ENCODE results near the gene HBD. TPM values are rescaled to one million over a fixed set of nuclear protein-coding genes. Genes with fewer than 3 reads are reported as not detected.
A peak's percentile ranks its signal among the peaks of the same experiment; 100 is the strongest.

The HBD gene
- total and polyA plus RNA-seq, 2 donors (not counting 1 experiment from before 2014, with no cell fraction given), result 5.9 to 53.4 TPM

GRCh38 chr11:5247472-5248192 lies 13.3 kb upstream of the HBD start:
- H3K9ac ChIP-seq (ENCODE audit: insufficient read depth, low read length), result no peak overlapping the region
- no peak overlapping the region for H3K27ac ChIP-seq (ENCODE audit: insufficient read depth, low read length)
- no peaks in the 10 kb centered on the region for H3K4me1 ChIP-seq (ENCODE audit: control insufficient read depth, extremely low read depth, insufficient read depth, low read length)
- no peaks in the 10 kb centered on the region for H3K9me3 ChIP-seq (ENCODE audit: control insufficient read depth, insufficient read depth, low read depth, low read length)
- no peak overlapping the region for H2AFZ ChIP-seq (ENCODE audit: low read length)
- TF ChIP-seq CTCF (conservative IDR thresholded peaks at IDR 0.05 in 1 of 2, IDR thresholded peaks at IDR 0.05 in 1 of 2; ENCODE audit: low read depth in 1 of 2, low read length in 2 of 2), result no peak
- H3K79me2 ChIP-seq (ENCODE audit: control insufficient read depth, insufficient read depth, low read length), result no peaks in the 10 kb centered on the region
- no peaks in the 10 kb centered on the region for H4K20me1 ChIP-seq (ENCODE audit: control insufficient read depth, extremely low read depth, insufficient read depth, low read length)
- H3K36me3 ChIP-seq (ENCODE audit: control insufficient read depth, insufficient read depth, low read length), result no peaks in the 10 kb centered on the region
- peak in 1 of 2 donors; percentile 6 for DNase-seq (ENCODE audit: low read depth in 2 of 2)
- H3K4me3 ChIP-seq (replicated peaks in 1 of 4; ENCODE audit: control extremely low read depth in 1 of 4, insufficient read depth in 1 of 4, low read depth in 3 of 4, low read length in 4 of 4), result no peak overlapping the region
- no peaks in the 10 kb centered on the region for H3K27me3 ChIP-seq (ENCODE audit: control insufficient read depth, insufficient read depth, low read length)
- no peak overlapping the region for H3K4me2 ChIP-seq (ENCODE audit: extremely low read depth, insufficient read depth, low read length)

GRCh38 chr11:5246772-5247471 lies 12.6 kb upstream of the HBD start:
- no peaks in the 10 kb centered on the region for H4K20me1 ChIP-seq (ENCODE audit: control insufficient read depth, extremely low read depth, insufficient read depth, low read length)
- no peak for DNase-seq (ENCODE audit: low read depth in 2 of 2)

GRCh38 chr11:5245155-5245554 lies 10.9 kb upstream of the HBD start:
- TF ChIP-seq CTCF (conservative IDR thresholded peaks at IDR 0.05 in 1 of 2, IDR thresholded peaks at IDR 0.05 in 1 of 2; ENCODE audit: low read depth in 1 of 2, low read length in 2 of 2), result no peak
- TF ChIP-seq EZH2 (IDR thresholded peaks at IDR 0.05; ENCODE audit: low read length, missing control alignments), result no peak

More at GRCh38 chr11:5246772-5247471, 12.6 kb upstream of the HBD start:
- no peak for TF ChIP-seq CTCF (conservative IDR thresholded peaks at IDR 0.05 in 1 of 2, IDR thresholded peaks at IDR 0.05 in 1 of 2; ENCODE audit: low read depth in 1 of 2, low read length in 2 of 2)
- TF ChIP-seq EZH2 (IDR thresholded peaks at IDR 0.05; ENCODE audit: low read length, missing control alignments), result no peak
- no peaks in the 10 kb centered on the region for H3K27me3 ChIP-seq (ENCODE audit: control insufficient read depth, insufficient read depth, low read length)
- no peaks in the 10 kb centered on the region for H3K36me3 ChIP-seq (ENCODE audit: control insufficient read depth, insufficient read depth, low read length)
- no peaks in the 10 kb centered on the region for H3K4me1 ChIP-seq (ENCODE audit: control insufficient read depth, extremely low read depth, insufficient read depth, low read length)
- no peak overlapping the region for H3K9ac ChIP-seq (ENCODE audit: insufficient read depth, low read length)
- no peak overlapping the region for H3K27ac ChIP-seq (ENCODE audit: insufficient read depth, low read length)
- H3K4me3 ChIP-seq (replicated peaks in 1 of 4; ENCODE audit: control extremely low read depth in 1 of 4, insufficient read depth in 1 of 4, low read depth in 3 of 4, low read length in 4 of 4), result no peak overlapping the region
- no peak overlapping the region for H3K4me2 ChIP-seq (ENCODE audit: extremely low read depth, insufficient read depth, low read length)
- no peak overlapping the region for H2AFZ ChIP-seq (ENCODE audit: low read length)
- no peaks in the 10 kb centered on the region for H3K9me3 ChIP-seq (ENCODE audit: control insufficient read depth, insufficient read depth, low read depth, low read length)
- H3K79me2 ChIP-seq (ENCODE audit: control insufficient read depth, insufficient read depth, low read length), result no peaks in the 10 kb centered on the region

More at GRCh38 chr11:5245155-5245554, 10.9 kb upstream of the HBD start:
- Histone ChIP-seq H3K27ac (ENCODE audit: insufficient read depth, low read length) (no peak overlapping the region), H3K4me2 (ENCODE audit: extremely low read depth, insufficient read depth, low read length) (no peak overlapping the region), H4K20me1 (ENCODE audit: control insufficient read depth, extremely low read depth, insufficient read depth, low read length) (no peaks in the 10 kb centered on the region), H3K9ac (ENCODE audit: insufficient read depth, low read length) (no peak overlapping the region), H2AFZ (ENCODE audit: low read length) (no peak overlapping the region), H3K27me3 (ENCODE audit: control insufficient read depth, insufficient read depth, low read length) (no peaks in the 10 kb centered on the region), H3K9me3 (ENCODE audit: control insufficient read depth, insufficient read depth, low read depth, low read length) (no peaks in the 10 kb centered on the region), H3K4me1 (ENCODE audit: control insufficient read depth, extremely low read depth, insufficient read depth, low read length) (no peaks in the 10 kb centered on the region), H3K4me3 (replicated peaks in 1 of 4; ENCODE audit: control extremely low read depth in 1 of 4, insufficient read depth in 1 of 4, low read depth in 3 of 4, low read length in 4 of 4) (no peak overlapping the region), H3K79me2 (ENCODE audit: control insufficient read depth, insufficient read depth, low read length) (no peaks in the 10 kb centered on the region), H3K36me3 (ENCODE audit: control insufficient read depth, insufficient read depth, low read length) (no peaks in the 10 kb centered on the region)
- no peak for DNase-seq (ENCODE audit: low read depth in 2 of 2)

All from fibroblast of lung (primary cell).